ENCODE measurements around the gene STRIP1. TPM values are rescaled to one million over a fixed set of nuclear protein-coding genes. Genes with fewer than 3 reads are reported as not detected.
A peak's percentile ranks its signal among the peaks of the same experiment; 100 is the strongest.

Gene STRIP1
- total RNA-seq, 1 donor = 51.4 TPM

GRCh38 chr1:109997204-109997866 lies 37.1 kb upstream of the STRIP1 start:
- peak overlapping the region; percentile 47 for H3K27ac ChIP-seq (ENCODE audit: low read depth, low read length)
- H3K79me2 ChIP-seq (ENCODE audit: insufficient read depth, low read length) = peaks cover 93% of the 10 kb centered on the region
- H2AFZ ChIP-seq (ENCODE audit: low read length) = no peak overlapping the region
- no peaks in the 10 kb centered on the region for H3K9me3 ChIP-seq (ENCODE audit: low read depth, low read length)
- no peak for DNase-seq (ENCODE audit: insufficient read length, low spot score, missing footprints)
- peaks cover 9% of the 10 kb centered on the region for H3K4me1 ChIP-seq (ENCODE audit: insufficient read depth, low read length)
- peaks cover 47% of the 10 kb centered on the region for H4K20me1 ChIP-seq (ENCODE audit: insufficient read depth, low read length)
- H3K4me3 ChIP-seq (ENCODE audit: insufficient read depth, low read length) = no peak overlapping the region
- no peaks in the 10 kb centered on the region for H3K27me3 ChIP-seq (ENCODE audit: insufficient read depth, low read length)
- peaks cover 12% of the 10 kb centered on the region for H3K36me3 ChIP-seq (ENCODE audit: insufficient read depth, low read length)
- TF ChIP-seq, protein P1, sequence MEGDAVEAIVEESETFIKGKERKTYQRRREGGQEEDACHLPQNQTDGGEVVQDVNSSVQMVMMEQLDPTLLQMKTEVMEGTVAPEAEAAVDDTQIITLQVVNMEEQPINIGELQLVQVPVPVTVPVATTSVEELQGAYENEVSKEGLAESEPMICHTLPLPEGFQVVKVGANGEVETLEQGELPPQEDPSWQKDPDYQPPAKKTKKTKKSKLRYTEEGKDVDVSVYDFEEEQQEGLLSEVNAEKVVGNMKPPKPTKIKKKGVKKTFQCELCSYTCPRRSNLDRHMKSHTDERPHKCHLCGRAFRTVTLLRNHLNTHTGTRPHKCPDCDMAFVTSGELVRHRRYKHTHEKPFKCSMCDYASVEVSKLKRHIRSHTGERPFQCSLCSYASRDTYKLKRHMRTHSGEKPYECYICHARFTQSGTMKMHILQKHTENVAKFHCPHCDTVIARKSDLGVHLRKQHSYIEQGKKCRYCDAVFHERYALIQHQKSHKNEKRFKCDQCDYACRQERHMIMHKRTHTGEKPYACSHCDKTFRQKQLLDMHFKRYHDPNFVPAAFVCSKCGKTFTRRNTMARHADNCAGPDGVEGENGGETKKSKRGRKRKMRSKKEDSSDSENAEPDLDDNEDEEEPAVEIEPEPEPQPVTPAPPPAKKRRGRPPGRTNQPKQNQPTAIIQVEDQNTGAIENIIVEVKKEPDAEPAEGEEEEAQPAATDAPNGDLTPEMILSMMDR (IDR thresholded peaks at IDR 0.05; ENCODE audit: extremely low read depth, low read depth, low read length) = no peak
- H3K4me2 ChIP-seq (ENCODE audit: insufficient read depth, low read length) = no peak overlapping the region

GRCh38 chr1:109997867-109998229 lies 36.6 kb upstream of the STRIP1 start:
- Histone ChIP-seq H3K27ac (ENCODE audit: low read depth, low read length) (peak overlapping the region; percentile 47), H3K4me1 (ENCODE audit: insufficient read depth, low read length) (peaks cover 14% of the 10 kb centered on the region), H2AFZ (ENCODE audit: low read length) (no peak overlapping the region), H3K4me3 (ENCODE audit: insufficient read depth, low read length) (no peak overlapping the region), H3K4me2 (ENCODE audit: insufficient read depth, low read length) (no peak overlapping the region), H3K79me2 (ENCODE audit: insufficient read depth, low read length) (peaks cover 91% of the 10 kb centered on the region), H3K27me3 (ENCODE audit: insufficient read depth, low read length) (no peaks in the 10 kb centered on the region), H3K9me3 (ENCODE audit: low read depth, low read length) (no peaks in the 10 kb centered on the region), H4K20me1 (ENCODE audit: insufficient read depth, low read length) (peaks cover 46% of the 10 kb centered on the region), H3K36me3 (ENCODE audit: insufficient read depth, low read length) (peaks cover 12% of the 10 kb centered on the region)
- TF ChIP-seq, protein P1 (IDR thresholded peaks at IDR 0.05; ENCODE audit: extremely low read depth, low read depth, low read length) = no peak
- no peak for DNase-seq (ENCODE audit: insufficient read length, low spot score, missing footprints)

DNA sequence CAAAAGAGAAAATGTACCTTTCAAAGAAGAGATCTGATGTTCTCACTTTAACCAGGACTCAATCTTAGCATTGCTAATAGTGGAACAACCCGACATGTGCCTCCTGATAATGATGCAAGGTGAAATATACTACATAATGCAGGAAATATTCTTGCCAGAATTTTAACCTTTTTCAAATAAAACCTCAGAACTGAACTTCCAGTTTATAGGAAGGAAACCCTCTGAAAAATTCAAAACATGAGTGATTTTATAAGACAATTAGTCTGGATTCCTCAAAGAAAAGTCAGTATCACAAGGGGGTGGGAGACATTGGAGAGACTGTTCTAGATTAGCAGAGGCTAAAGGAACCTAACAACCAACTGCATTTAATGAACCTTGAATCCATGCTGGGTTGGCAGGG lies 31.7 kb upstream of the STRIP1 start:
- Histone ChIP-seq H3K9me3 (ENCODE audit: low read depth, low read length) (no peaks in the 10 kb centered on the region), H4K20me1 (ENCODE audit: insufficient read depth, low read length) (peaks cover 23% of the 10 kb centered on the region), H2AFZ (ENCODE audit: low read length) (no peak overlapping the region), H3K4me3 (ENCODE audit: insufficient read depth, low read length) (no peak overlapping the region), H3K27ac (ENCODE audit: low read depth, low read length) (peak overlapping the region; percentile 88), H3K4me2 (ENCODE audit: insufficient read depth, low read length) (peak overlapping the region; percentile 76), H3K79me2 (ENCODE audit: insufficient read depth, low read length) (peaks cover 75% of the 10 kb centered on the region), H3K36me3 (ENCODE audit: insufficient read depth, low read length) (no peaks in the 10 kb centered on the region), H3K27me3 (ENCODE audit: insufficient read depth, low read length) (no peaks in the 10 kb centered on the region), H3K4me1 (ENCODE audit: insufficient read depth, low read length) (peaks cover 48% of the 10 kb centered on the region)
- TF ChIP-seq, protein P1 (IDR thresholded peaks at IDR 0.05; ENCODE audit: extremely low read depth, low read depth, low read length) = no peak
- DNase-seq (ENCODE audit: insufficient read length, low spot score, missing footprints) = no peak

DNA sequence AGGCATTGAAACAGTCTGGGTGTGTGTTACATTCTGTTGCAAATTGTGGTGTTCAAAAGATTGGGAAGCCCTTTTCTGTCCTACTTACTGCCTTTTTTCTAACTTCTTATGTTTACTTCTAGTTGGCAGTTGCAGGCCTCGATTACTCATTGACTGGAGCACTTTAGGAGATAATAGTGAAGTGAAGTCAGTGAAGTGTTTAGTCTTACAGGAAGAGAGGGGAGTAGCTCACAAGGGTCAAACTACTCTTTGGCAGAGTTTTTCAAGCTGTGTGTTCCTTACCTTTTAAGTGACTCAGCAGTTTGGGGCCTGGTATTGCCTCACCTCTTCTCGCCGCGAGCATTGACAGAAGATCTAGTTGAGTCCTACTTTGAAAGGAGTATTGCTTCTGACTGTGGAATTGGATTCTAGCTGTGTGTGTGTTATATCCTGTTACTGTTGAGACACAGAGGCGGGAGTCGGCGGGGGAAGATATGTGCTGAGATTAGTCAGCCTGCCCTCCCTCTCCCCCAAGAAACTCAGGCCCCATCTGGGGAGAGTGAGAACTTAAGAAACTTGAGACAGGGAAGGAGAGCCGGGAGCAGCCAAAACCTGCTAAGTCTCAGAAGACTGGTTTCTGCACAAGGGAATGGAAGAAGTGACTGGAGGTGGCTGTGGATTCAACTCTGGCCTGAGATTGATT lies 30.5 kb upstream of the STRIP1 start:
- peak overlapping the region; percentile 76 for H3K4me2 ChIP-seq (ENCODE audit: insufficient read depth, low read length)
- peak overlapping the region; percentile 23 for H2AFZ ChIP-seq (ENCODE audit: low read length)
- TF ChIP-seq, protein P1 (IDR thresholded peaks at IDR 0.05; ENCODE audit: extremely low read depth, low read depth, low read length) = no peak
- H4K20me1 ChIP-seq (ENCODE audit: insufficient read depth, low read length) = peaks cover 20% of the 10 kb centered on the region
- peaks cover 1% of the 10 kb centered on the region for H3K36me3 ChIP-seq (ENCODE audit: insufficient read depth, low read length)
- no peaks in the 10 kb centered on the region for H3K9me3 ChIP-seq (ENCODE audit: low read depth, low read length)
- peak overlapping the region; percentile 88 for H3K27ac ChIP-seq (ENCODE audit: low read depth, low read length)
- peak overlapping the region; percentile 40 for H3K4me3 ChIP-seq (ENCODE audit: insufficient read depth, low read length)
- H3K27me3 ChIP-seq (ENCODE audit: insufficient read depth, low read length) = no peaks in the 10 kb centered on the region
- peaks cover 48% of the 10 kb centered on the region for H3K4me1 ChIP-seq (ENCODE audit: insufficient read depth, low read length)
- peak; percentile 90 for DNase-seq (ENCODE audit: insufficient read length, low spot score, missing footprints)
- peaks cover 75% of the 10 kb centered on the region for H3K79me2 ChIP-seq (ENCODE audit: insufficient read depth, low read length)

Data from osteoblast (primary cell).